NCI-H146 (cell line): ENCODE measurements around the gene TRMT44.
"Not testable (repeated sequence)": the region's sequence is repeated elsewhere in the genome, so short reads cannot be mapped to it uniquely, and the experiment has no call there.

Experiments
- DNase-seq: peaks from one replicate; lab custom pipeline; 2025; lab: John Stamatoyannopoulos, UW

TRMT44 gene

GRCh38 chr4:8494983-8495548, 54.5 kb downstream of the TRMT44 start:
- no peak for DNase-seq

DNA sequence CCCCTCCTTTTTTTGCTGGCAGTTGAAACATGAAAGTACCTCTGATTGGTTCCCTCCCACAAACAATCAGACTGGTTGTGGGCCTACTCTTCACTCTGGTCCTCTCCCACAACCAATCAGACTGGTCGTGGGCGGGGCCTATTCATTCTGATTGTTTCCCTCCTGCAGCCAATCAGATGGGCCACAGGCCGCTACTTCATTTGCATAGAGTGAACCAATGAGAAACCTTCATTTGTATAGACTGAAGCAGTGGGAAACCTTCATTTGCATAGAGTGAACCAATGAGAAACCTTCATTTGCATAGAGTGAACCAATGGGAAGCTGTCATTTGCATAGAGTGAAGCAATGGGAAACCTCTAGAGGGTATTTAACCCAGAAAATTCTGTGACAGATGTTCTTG, 55.2 kb downstream of the TRMT44 start:
- no peak for DNase-seq

GRCh38 chr4:8497762-8498161, 57.2 kb downstream of the TRMT44 start:
- no peak for DNase-seq

DNA sequence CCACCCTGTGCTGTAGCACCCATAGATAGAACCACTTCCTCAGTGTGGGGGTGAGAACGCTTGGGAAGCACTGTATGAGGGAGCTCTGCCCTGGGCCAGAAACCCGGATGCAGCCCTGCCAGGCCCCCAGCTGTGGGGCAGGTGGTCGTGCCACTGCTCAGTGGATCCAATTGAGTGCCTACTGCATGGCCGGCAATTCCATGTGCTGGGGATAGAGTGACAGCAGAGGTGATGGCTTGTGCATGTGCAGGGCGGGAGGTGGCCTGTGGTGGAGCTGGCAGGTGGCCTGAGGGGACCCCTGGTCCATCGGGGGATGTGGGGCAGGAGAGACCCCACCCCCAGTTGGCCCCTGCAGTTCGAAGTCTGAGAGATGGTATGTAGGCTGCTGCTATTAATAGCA, 60.4 kb downstream of the TRMT44 start:
- DNase-seq: no peak

DNA sequence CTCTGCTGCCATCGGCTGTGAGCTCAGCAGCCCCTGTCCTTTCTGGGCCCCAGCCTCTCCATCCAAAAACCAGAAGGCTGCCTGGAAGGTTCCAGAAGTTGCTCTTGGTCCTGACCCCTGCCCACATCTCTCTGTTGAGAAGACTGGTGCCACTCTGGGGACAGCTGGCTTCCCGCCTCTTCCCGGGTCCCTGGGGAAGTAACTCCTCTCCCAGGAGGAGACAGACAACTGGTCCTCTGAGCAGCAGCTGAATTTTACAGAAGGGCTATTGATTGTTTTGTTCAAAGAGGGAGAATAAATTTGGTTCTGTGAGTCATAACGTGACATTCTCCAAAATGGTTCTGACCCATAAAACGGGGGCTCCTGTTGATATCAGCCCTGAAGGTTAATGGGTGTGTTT, 61.2 kb downstream of the TRMT44 start:
- no peak for DNase-seq

- no peak for DNase-seq
Observed at GRCh38 chr4:8502371-8502770, 61.8 kb downstream of the TRMT44 start.

- no peak for DNase-seq
Observed at GRCh38 chr4:8502836-8503585, 62.4 kb downstream of the TRMT44 start.

GRCh38 chr4:8503801-8504200, 63.2 kb downstream of the TRMT44 start:
- DNase-seq: no peak

DNA sequence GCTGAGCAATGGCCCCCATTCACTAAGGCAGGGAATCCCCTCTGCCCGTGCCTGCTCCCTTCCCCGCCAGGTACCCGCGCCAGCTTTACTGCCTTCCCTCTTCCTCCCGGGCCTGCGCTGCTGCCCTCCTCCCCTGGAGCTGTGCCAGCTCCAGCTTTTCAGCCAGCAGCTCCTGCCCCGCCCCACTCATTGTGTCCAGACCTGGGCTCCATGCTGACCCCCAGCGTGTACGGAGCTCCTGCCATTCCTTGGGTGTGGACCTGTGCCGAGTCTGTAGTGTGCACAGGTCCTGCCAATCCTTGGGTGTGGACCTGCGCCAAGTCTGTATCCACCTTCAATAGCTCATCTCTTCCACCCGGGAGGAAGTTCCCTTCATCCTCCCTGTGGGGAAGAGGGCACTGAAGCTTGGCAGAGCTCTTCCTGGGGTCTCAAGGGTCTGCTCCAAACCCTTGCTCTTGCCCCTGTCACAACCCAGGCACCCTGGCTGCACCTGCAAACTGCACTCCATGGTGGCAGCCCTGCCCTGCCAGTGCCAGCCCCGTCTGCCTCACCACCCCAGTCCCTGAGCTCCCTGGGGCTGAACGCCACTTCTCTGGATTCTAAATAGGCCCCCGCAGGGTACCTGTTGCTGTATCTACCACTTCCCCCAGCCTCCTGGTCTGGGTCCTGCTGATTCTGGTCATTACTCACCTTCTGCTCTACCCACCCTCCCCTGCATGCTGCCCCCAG, 63.9 kb downstream of the TRMT44 start:
- peak; percentile 41 for DNase-seq

- no peak for DNase-seq
Observed at GRCh38 chr4:8505229-8505628, 64.7 kb downstream of the TRMT44 start.

- no peak for DNase-seq
Observed at GRCh38 chr4:8506006-8506372, 65.4 kb downstream of the TRMT44 start.

DNA sequence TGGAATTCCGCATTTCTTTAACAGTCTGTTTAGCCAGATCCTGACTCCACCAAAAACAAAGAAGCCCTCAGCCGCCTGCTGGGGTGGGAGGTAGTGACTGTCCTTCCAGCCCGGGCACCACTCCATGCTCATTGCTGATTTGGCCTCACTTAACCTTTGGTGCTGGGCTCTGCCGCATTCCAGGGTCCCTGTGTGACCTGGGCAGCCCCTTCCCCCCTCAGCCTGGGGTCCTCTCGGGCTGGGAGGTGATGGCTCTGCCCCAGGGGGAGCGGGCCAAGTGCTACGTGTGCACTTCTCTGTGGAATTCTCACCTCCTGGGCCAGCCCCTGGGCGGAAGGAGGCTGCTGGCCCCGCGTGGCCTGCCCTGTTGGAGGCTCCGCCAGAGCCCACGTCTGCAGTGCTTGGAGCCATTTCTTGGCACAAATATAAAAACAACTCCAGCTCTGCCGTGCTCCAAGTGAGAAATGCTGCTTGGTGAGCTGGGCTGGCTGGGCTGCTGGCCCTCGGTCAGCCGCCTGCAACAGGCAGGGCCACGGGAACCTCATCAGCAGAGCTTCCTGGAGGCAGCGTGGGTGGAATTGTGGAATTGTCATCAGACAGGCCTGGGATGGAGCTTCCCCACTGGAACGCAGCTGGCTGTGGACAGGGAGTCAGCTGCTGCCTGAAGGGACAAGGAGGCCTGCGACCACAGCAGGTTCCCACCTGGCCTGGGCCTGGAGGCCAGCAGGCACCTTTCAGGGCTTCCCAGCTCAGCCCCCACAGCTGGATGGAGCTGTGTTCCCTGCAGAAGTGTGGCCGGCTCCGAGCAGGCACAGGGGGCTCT, 66.0 kb downstream of the TRMT44 start:
- no peak for DNase-seq

DNA sequence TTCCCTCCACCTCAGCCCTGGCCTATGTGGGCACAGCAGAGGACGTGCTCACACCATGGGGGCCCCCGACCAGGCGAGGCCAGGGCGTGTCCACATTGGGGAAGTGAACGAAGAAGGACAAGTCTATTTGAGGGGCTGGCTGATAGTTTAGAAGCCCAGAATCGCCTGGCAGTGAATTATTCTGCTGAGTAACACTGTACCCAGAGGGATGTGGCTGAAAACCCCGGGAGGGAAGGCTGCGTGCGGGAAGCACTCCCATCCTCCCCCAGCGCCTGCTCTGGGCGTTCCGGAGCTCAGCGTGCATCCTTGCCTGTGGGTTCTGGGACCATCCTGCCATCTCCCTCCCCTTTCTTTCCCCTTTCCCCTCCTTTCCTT, 66.6 kb downstream of the TRMT44 start:
- DNase-seq: no peak

DNA sequence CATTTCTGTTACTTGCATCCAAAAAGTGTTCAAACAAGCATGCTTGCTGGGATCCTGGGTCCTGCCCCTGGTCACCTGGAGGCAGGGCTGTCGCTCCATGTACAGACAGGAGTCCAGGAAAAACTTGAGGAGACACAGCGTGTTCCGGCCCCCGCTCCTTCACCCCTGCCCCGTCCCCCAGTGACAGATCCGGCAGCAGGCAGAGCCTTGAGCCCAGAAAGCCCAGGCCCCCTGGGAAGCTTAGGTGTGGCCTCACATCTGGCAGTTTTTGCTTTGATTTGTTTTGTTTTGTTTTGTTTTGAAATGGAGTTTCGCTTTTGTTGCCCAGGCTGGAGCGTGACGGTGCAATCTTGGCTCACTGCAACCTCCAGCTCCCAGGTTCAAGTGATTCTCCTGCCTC, 67.0 kb downstream of the TRMT44 start:
- DNase-seq: no peak

- no peak for DNase-seq
Observed at GRCh38 chr4:8508266-8508665, 67.7 kb downstream of the TRMT44 start.

DNA sequence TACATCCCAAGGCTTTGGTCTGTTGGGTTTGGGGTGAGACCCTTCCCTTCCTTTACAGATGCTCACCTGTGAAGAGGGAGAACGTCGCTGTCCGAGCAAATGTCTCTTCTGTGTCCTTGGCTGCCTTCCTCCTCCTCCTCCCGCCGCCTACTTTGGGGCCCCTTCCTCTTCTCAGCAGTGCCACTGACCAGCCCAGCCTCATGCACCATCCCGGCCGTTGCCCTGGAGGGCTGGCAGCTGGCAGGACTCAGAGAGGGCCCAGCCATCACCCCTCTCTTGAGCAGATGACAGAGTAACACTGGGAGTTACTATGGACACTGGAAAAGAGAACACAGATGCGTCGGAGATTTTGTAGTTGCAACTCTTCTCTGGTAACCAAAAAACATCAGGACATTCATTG, 68.2 kb downstream of the TRMT44 start:
- DNase-seq: no peak

DNA sequence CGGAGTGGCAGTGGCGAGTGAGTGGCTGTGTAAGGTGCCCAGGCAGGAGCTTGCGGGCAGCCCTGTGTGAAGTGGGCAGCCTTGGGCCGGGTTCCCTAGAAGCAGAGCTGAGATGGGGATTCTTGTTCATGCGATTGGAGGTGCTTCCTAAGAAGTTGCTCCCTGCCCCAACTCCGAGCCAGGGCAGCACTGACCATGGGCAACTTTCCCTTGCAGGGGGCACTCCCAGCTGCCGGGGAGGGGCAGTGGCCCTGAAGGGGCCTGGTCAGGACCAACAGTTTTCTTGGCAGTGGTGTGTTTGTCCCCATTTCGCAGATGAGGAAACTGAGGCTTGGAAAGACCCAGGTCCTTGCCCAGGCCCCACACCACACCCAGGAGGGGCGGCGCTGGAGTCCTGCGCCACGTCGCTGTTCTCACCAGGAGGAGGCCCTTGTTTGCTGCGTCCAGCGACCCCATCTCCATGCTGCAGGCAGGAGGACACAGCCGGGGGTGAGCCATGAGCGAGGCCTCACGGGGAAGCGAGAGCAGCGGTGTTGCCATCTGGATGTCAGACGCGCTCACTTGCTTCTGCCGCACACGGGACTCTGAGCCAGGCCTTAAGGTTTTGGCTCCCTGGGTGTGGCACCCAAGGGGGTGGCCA, 68.9 kb downstream of the TRMT44 start:
- DNase-seq: no peak

- DNase-seq: no peak
Observed at GRCh38 chr4:8510191-8510590, 69.6 kb downstream of the TRMT44 start.

DNA sequence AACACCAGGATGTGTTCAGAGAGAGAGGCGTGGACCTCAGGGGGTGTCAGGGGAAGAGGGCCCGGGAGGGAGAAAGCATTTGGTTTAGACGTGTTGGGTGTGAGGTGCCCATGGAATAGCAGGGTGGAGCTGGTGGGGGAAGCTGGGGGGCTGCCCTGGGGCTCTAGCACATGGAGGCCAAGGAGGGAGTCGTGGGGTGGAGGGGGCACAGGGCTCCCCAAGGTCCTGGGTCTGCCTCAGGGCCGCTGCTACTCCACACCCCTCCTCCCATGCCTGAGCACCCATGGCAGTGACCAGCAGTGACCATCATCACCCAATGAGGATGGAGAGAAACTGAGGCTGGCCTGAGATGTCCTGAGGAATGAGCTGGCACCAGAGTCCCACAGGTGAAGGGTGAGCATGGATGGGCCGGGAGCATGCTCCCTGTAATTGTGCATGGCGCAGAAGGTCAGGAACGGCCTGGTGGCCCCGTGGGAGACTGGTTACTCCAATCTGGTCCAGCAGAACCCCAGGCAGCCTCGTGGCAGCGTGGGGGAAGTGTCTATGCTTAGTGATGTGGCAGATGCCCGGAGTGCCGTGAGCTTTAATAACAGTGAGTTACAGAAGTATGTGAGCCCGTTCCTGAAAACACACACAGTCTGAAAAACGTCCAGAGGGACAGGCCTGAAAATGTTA, 70.2 kb downstream of the TRMT44 start:
- no peak for DNase-seq

GRCh38 chr4:8512510-8512909, 71.9 kb downstream of the TRMT44 start:
- DNase-seq: no peak

DNA sequence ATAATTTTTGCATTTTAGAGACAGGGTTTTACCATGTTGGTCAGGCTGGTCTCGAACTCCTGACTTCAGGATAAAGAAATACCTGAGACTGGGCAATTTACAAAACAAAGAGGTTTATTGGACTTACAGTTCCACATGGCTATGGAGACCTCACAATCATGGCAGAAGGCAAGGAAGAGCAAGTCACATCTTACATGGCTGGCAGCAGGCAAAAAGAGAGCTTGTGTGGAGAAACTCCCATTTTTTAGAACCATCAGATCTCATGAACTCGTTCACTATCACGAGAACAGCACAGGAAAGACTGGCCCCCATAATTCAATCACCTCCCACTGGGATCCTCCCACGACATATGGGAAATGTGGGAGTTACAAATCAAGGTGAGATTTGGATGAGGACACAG, 72.5 kb downstream of the TRMT44 start:
- DNase-seq: not testable (repeated sequence)

DNA sequence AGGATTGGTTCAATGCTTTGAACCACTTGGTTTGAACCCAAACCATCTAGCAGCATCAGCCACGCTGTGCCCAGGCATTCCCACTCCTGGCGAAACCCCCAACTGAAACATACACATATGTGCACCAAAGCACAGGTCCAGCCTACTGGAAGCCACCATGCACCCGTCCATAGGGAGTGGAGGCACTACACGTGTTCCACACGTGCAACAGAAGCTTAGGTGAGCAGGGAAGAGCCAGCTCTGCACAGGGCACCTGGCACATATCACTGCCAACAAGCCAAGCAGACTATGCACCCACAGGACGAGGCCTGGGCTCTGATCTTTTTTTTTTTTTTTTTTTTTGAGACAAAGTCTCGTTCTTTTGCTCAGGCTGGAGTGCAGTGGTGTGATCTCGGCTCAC, 73.4 kb downstream of the TRMT44 start:
- no peak for DNase-seq
